ENCODE results near the gene CUX1. TPM values are rescaled to one million over a fixed set of nuclear protein-coding genes. Genes with fewer than 3 reads are reported as not detected.

CUX1 gene
- total RNA-seq, 4 donors from 2014 or later = 42.8 to 59.0 (median 47.4) TPM

GRCh38 chr7:102024005-102024768 lies 206.8 kb downstream of the CUX1 start:
- TF ChIP-seq, protein P1, sequence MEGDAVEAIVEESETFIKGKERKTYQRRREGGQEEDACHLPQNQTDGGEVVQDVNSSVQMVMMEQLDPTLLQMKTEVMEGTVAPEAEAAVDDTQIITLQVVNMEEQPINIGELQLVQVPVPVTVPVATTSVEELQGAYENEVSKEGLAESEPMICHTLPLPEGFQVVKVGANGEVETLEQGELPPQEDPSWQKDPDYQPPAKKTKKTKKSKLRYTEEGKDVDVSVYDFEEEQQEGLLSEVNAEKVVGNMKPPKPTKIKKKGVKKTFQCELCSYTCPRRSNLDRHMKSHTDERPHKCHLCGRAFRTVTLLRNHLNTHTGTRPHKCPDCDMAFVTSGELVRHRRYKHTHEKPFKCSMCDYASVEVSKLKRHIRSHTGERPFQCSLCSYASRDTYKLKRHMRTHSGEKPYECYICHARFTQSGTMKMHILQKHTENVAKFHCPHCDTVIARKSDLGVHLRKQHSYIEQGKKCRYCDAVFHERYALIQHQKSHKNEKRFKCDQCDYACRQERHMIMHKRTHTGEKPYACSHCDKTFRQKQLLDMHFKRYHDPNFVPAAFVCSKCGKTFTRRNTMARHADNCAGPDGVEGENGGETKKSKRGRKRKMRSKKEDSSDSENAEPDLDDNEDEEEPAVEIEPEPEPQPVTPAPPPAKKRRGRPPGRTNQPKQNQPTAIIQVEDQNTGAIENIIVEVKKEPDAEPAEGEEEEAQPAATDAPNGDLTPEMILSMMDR (IDR thresholded peaks at IDR 0.05; ENCODE audit: low read depth) = no peak

DNA sequence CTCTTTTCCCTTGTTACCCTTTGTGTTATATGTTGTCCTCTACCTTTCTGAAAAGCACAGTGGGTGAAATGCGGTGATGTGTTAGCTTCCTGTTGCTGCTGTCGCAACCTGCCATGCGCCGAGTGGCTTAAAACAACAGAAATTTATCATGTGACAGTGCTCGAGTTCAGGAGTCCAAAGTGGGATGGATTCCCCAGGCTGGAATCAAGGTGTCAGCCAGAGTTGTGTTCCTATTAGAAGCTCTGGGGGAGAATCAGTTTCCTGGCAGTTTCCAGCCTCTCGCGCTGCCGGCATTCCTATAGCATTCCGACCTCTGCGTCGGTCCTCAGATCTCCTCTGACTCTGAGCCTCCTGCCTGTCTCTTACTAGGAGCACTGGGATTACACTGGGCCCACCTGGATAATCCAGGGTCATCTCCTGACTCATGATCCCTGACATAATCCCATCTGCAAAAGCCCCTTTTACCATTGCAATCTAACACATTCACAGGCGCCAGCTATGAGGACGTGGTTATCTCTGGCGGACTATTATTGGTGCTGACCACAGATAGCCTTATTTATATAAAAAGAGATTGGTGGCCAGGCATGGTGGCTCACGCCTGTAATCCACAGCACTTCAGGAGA lies 207.5 kb downstream of the CUX1 start:
- TF ChIP-seq, protein P1 (IDR thresholded peaks at IDR 0.05; ENCODE audit: low read depth) = no peak

- TF ChIP-seq, protein P1 (IDR thresholded peaks at IDR 0.05; ENCODE audit: low read depth) = no peak
Observed at GRCh38 chr7:102028206-102028826, 210.9 kb downstream of the CUX1 start.

DNA sequence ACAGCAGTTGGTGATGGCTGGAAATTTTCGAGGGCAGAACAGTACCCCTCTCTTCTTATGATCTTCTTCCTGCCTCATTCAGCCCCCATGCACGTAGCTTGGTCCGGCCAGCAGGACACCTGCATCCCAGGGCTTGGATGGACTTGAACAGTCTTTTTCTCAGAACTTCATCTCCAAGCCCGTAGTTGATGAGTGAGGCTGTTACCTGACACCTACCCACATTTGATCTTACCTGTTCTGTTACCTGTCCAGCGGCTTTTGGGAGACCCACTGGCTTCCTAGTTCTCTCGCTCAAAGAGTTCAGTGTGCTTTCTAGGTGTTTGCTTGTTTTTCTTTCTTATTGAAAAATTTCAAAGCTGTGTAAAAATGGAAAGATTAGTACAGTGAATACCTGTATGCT lies 212.2 kb downstream of the CUX1 start:
- TF ChIP-seq, protein P1 (IDR thresholded peaks at IDR 0.05; ENCODE audit: low read depth) = no peak

GRCh38 chr7:102030696-102031095 lies 213.3 kb downstream of the CUX1 start:
- TF ChIP-seq, protein P1 (IDR thresholded peaks at IDR 0.05; ENCODE audit: low read depth) = no peak

DNA sequence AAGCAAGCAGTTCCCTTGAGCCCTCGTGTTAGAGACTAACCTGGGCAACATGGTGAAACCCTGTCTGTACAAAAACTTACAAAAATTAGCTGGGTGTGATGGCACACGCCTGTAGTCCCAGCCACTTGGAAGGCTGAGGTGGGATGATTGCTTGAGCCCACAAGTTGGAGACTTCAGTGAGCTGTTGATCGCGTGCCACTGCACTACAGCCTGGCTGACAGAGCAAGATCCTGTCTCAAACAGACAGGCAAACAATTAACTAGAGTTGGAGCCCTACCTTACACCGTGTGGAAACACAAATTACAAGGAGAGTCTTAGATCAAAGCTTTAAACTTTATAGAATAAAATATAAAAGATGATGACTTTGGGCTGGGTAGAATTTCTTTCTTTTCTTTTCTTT lies 219.5 kb downstream of the CUX1 start:
- TF ChIP-seq, protein P1 (IDR thresholded peaks at IDR 0.05; ENCODE audit: low read depth) = no peak

GRCh38 chr7:102039706-102040105 lies 222.3 kb downstream of the CUX1 start:
- TF ChIP-seq, protein P1 (IDR thresholded peaks at IDR 0.05; ENCODE audit: low read depth) = no peak

Measured in subcutaneous adipose tissue (tissue), 4 donors.